KMS-11 (cell line): ENCODE results near the gene KMT2A.
A peak's percentile ranks its signal among the peaks of the same experiment; 100 is the strongest.

Experiments
- H2AFZ ChIP-seq: fragments of 200-600 bp; sonication (generic); 2 replicates; pipeline ENCODE4 v1.6.1; 2016; ENCODE audit warnings: antibody characterized with exemption, mixed run types, low read depth
- H3K27ac ChIP-seq: fragments of 200-600 bp; sonication (generic); 2 replicates; pipeline ENCODE4 v1.6.1; 2016; ENCODE audit warnings: mild to moderate bottlenecking, mixed run types
- H3K27me3 ChIP-seq: fragments of 200-600 bp; sonication (generic); 2 replicates; pipeline ENCODE4 v1.6.1; 2017; ENCODE audit warnings: mild to moderate bottlenecking, low read depth, mixed run types, moderate library complexity; ENCODE audit not compliant: insufficient read depth
- H3K36me3 ChIP-seq: fragments of 200-600 bp; sonication (generic); 2 replicates; pipeline ENCODE4 v1.6.1; 2017; ENCODE audit warnings: mild to moderate bottlenecking, mixed run types; ENCODE audit not compliant: insufficient read depth
- H3K4me1 ChIP-seq: fragments of 200-600 bp; sonication (generic); 2 replicates; pipeline ENCODE4 v1.6.1; 2016; ENCODE audit warnings: mild to moderate bottlenecking, low read depth, mixed run types; ENCODE audit not compliant: poor library complexity, severe bottlenecking
- H3K4me2 ChIP-seq: fragments of 200-600 bp; sonication (generic); 2 replicates; pipeline ENCODE4 v1.7.0; 2016; ENCODE audit warnings: mild to moderate bottlenecking, mixed run types
- H3K4me3 ChIP-seq: fragments of 200-600 bp; sonication (generic); IDR thresholded peaks from 2 replicates; pipeline ENCODE4 v1.6.1; 2017; ENCODE audit warnings: low read depth, low read length, mixed read lengths; ENCODE audit not compliant: insufficient read depth
- H3K79me2 ChIP-seq: fragments of 200-600 bp; sonication (generic); 2 replicates; pipeline ENCODE4 v1.6.1; 2016; ENCODE audit warnings: low read depth, mixed run types; ENCODE audit not compliant: insufficient read depth
- H3K9ac ChIP-seq: fragments of 200-600 bp; sonication (generic); 2 replicates; pipeline ENCODE4 v1.6.1; 2016; ENCODE audit warnings: mild to moderate bottlenecking, mixed run types
- H4K20me1 ChIP-seq: fragments of 200-600 bp; sonication (generic); 2 replicates; pipeline ENCODE4 v1.6.1; 2016; ENCODE audit warnings: mild to moderate bottlenecking, mixed run types; ENCODE audit not compliant: insufficient read depth
- CTCF ChIP-seq: fragments of 200-600 bp; sonication (generic); conservative IDR thresholded peaks from 2 replicates; pipeline ENCODE4 v1.6.1; 2017; ENCODE audit warnings: low read depth, mild to moderate bottlenecking, antibody characterized with exemption, low read length, moderate library complexity, mixed read lengths

The KMT2A gene

GRCh38 chr11:118526688-118527087, 90.4 kb downstream of the KMT2A start:
- Histone ChIP-seq H3K4me2 (no peak overlapping the region), H3K4me3 (no peak overlapping the region), H3K27me3 (no peaks in the 10 kb centered on the region), H3K36me3 (no peaks in the 10 kb centered on the region), H3K4me1 (peaks cover 14% of the 10 kb centered on the region), H3K79me2 (no peaks in the 10 kb centered on the region), H2AFZ (no peak overlapping the region), H3K27ac (no peak overlapping the region), H3K9ac (no peak overlapping the region), H4K20me1 (no peaks in the 10 kb centered on the region)
- TF ChIP-seq CTCF, result no peak

DNA sequence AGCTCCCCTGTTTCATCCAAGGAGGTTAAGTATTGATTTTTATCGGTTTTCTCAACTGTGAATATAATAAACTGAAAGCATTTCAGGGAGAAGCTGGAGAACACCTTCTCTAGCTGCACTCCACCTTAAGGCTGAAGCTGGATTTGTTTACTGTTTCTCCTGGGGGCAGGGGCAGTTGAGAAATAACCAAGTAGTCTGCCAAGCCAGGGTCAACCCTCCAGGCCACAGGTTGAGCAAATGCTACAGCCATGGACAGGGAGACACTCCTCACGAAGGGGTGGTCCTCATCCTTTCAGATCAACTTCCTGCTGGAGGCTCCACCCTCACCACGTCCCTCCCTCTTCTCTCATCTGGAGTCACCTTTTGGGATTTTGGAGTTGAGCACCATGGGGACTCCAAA, 90.8 kb downstream of the KMT2A start, which contains the start of gene TTC36:
TTC36 (plus strand) TSS at position 366 of the 400 bp plus-strand sequence; CDS start at position 387, 21 bp downstream.
- Histone ChIP-seq H3K27ac (no peak within 1 kb of the TSS), H3K36me3 (no peaks in the 10 kb centered on the region), H2AFZ (no peak within 1 kb of the TSS), H3K4me2 (no peak within 1 kb of the TSS), H3K9ac (no peak within 1 kb of the TSS), H3K79me2 (no peaks in the 10 kb centered on the region), H3K4me3 (no peak within 1 kb of the TSS), H4K20me1 (no peaks in the 10 kb centered on the region), H3K27me3 (no peaks in the 10 kb centered on the region), H3K4me1 (peaks cover 14% of the 10 kb centered on the region)
- TF ChIP-seq CTCF, result no peak

- no peak for TF ChIP-seq CTCF
- no peak overlapping the region for H3K27ac ChIP-seq
- no peak overlapping the region for H3K4me2 ChIP-seq
- no peaks in the 10 kb centered on the region for H3K36me3 ChIP-seq
- H3K9ac ChIP-seq, result no peak overlapping the region
- H3K79me2 ChIP-seq, result no peaks in the 10 kb centered on the region
- no peaks in the 10 kb centered on the region for H4K20me1 ChIP-seq
- no peak overlapping the region for H2AFZ ChIP-seq
- no peak overlapping the region for H3K4me3 ChIP-seq
- H3K4me1 ChIP-seq, result peaks cover 14% of the 10 kb centered on the region
- H3K27me3 ChIP-seq, result no peaks in the 10 kb centered on the region
These were observed 92.2 kb downstream of the KMT2A start for GRCh38 chr11:118528511-118528910.

DNA sequence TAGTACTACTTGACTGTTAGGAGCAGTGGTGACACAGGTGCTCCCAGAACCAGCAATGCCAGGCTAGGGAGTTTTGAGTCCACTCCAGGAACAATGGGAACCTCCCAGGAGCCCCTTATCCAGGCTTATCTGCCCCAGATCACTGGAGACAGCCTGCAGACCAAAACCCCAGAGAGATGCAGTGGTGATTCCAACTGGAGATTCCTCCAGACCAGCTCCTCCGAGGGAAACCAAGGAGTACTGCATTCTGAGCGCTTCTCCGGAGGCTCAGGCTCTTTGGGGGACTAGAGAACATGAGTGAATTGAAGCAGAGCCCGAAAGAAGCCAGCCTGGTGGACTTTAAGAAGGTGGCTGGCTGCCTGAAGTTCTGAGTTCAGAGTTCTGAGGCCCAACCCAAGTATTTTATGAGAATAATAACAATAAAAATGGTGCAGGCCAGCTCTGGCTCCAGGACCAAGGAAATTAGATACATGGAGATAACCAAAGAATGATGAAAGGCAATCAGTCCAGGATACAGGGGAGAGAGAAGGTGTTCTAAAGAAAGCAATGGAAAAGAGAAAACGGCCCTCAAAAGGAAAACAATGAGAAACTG, 93.4 kb downstream of the KMT2A start:
- H2AFZ ChIP-seq, result peak overlapping the region; percentile 71
- TF ChIP-seq CTCF, result no peak
- no peaks in the 10 kb centered on the region for H4K20me1 ChIP-seq
- H3K79me2 ChIP-seq, result no peaks in the 10 kb centered on the region
- H3K27ac ChIP-seq, result no peak overlapping the region
- H3K4me3 ChIP-seq, result no peak overlapping the region
- H3K36me3 ChIP-seq, result no peaks in the 10 kb centered on the region
- peak overlapping the region; percentile 88 for H3K4me2 ChIP-seq
- peak overlapping the region; percentile 66; the same call in 1 of the 2 replicates for H3K9ac ChIP-seq
- H3K27me3 ChIP-seq, result no peaks in the 10 kb centered on the region
- peaks cover 14% of the 10 kb centered on the region for H3K4me1 ChIP-seq
